ENCODE measurements around the gene PUS1.
"Not testable (repeated sequence)": the region's sequence is repeated elsewhere in the genome, so short reads cannot be mapped to it uniquely, and the experiment has no call there.

PUS1 gene

DNA sequence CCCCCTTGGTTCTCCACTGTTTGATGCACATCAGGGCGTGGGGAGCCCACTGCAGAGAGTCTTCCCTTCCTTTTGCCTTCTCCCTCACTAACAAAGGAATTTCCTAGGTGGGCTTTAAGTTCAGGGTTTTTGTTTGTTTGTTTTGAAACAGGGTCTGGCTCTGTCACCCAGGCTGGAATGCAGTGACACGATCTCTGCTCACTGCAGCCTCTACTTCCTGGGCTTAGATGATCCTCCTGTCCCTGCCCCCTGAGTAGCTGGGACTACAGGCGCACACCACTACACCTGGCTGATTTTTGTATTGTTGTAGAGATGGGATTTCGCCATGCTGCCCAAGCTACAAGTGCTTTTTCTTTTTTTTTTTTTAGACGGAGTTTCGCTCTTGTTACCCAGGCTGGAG is 54.5 kb downstream of the PUS1 start:
- H3K4me2 ChIP-seq (ENCODE audit: low read length) = no peak overlapping the region
- no peaks in the 10 kb centered on the region for H3K9me3 ChIP-seq (ENCODE audit: insufficient read depth, low read length)
- H2AFZ ChIP-seq (ENCODE audit: low read depth, low read length) = no peak overlapping the region
- TF ChIP-seq EZH2phosphoT487 (IDR thresholded peaks at IDR 0.05; ENCODE audit: low read depth) = no peak
- TF ChIP-seq, protein P1, sequence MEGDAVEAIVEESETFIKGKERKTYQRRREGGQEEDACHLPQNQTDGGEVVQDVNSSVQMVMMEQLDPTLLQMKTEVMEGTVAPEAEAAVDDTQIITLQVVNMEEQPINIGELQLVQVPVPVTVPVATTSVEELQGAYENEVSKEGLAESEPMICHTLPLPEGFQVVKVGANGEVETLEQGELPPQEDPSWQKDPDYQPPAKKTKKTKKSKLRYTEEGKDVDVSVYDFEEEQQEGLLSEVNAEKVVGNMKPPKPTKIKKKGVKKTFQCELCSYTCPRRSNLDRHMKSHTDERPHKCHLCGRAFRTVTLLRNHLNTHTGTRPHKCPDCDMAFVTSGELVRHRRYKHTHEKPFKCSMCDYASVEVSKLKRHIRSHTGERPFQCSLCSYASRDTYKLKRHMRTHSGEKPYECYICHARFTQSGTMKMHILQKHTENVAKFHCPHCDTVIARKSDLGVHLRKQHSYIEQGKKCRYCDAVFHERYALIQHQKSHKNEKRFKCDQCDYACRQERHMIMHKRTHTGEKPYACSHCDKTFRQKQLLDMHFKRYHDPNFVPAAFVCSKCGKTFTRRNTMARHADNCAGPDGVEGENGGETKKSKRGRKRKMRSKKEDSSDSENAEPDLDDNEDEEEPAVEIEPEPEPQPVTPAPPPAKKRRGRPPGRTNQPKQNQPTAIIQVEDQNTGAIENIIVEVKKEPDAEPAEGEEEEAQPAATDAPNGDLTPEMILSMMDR (IDR thresholded peaks at IDR 0.05; ENCODE audit: low read depth, low read length) = no peak
- H4K20me1 ChIP-seq (ENCODE audit: insufficient read depth, low read length) = no peaks in the 10 kb centered on the region
- H3K4me1 ChIP-seq (ENCODE audit: low read length) = no peaks in the 10 kb centered on the region
- no peak overlapping the region for H3K4me3 ChIP-seq (ENCODE audit: low read length)
- H3K79me2 ChIP-seq (ENCODE audit: low read length) = peaks cover 7% of the 10 kb centered on the region
- H3K27ac ChIP-seq (ENCODE audit: low read length) = no peak overlapping the region
- H3K36me3 ChIP-seq (replicated peaks; ENCODE audit: low read depth, low read length) = peaks cover 36% of the 10 kb centered on the region
- H3K9ac ChIP-seq (ENCODE audit: low read length) = no peak overlapping the region
- H3K27me3 ChIP-seq (ENCODE audit: low read depth, low read length) = no peaks in the 10 kb centered on the region

DNA sequence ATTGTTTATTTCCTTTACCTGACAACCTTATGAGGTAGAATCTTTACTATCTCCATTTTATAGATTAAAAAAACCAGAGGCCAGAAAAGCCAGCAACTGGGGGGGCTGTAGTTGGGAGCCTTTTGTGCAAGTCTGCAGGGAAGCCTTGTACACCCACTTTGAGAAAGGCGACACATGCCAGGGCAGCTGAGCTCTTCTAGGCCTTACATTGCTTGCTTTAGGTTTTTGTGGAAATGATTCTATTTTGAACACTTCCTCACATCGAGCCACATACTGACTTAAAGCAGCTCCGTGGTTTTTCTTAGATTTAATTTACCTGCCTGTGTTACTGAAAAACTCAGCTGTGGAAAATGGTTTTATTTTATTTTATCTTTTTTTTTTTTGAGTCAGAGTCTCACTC is 55.3 kb downstream of the PUS1 start:
- H3K9me3 ChIP-seq (ENCODE audit: insufficient read depth, low read length) = no peaks in the 10 kb centered on the region
- H3K4me1 ChIP-seq (ENCODE audit: low read length) = no peaks in the 10 kb centered on the region
- no peaks in the 10 kb centered on the region for H4K20me1 ChIP-seq (ENCODE audit: insufficient read depth, low read length)
- H3K4me3 ChIP-seq (ENCODE audit: low read length) = no peak overlapping the region
- H3K4me2 ChIP-seq (ENCODE audit: low read length) = no peak overlapping the region
- H3K27me3 ChIP-seq (ENCODE audit: low read depth, low read length) = no peaks in the 10 kb centered on the region
- H3K36me3 ChIP-seq (replicated peaks; ENCODE audit: low read depth, low read length) = peaks cover 40% of the 10 kb centered on the region
- H2AFZ ChIP-seq (ENCODE audit: low read depth, low read length) = no peak overlapping the region
- peaks cover 5% of the 10 kb centered on the region; the same call in 1 of the 2 replicates for H3K79me2 ChIP-seq (ENCODE audit: low read length)
- no peak for TF ChIP-seq EZH2phosphoT487 (IDR thresholded peaks at IDR 0.05; ENCODE audit: low read depth)
- no peak overlapping the region for H3K9ac ChIP-seq (ENCODE audit: low read length)
- H3K27ac ChIP-seq (ENCODE audit: low read length) = no peak overlapping the region

DNA sequence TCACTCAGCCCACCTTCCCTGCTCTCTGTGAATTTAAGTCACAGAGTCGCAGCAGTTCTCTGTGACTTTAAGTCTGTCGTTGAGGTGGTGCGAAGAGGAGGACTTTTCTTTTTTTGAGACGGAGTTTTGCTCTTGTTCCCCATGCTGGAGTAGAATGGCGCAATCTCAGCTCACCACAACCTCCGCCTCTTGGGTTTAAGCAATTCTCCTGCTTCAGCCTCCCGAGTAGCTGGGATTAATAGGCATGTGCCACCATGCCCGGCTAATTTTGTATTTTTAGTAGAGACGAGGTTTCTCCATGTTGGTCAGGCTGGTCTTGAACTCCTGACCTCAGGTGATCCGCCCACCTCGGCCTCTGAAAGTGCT is 56.4 kb downstream of the PUS1 start:
- H3K9me3 ChIP-seq (ENCODE audit: insufficient read depth, low read length); H2AFZ ChIP-seq (ENCODE audit: low read depth, low read length); H3K4me3 ChIP-seq (ENCODE audit: low read length); H3K79me2 ChIP-seq (ENCODE audit: low read length); H3K4me1 ChIP-seq (ENCODE audit: low read length); H3K27me3 ChIP-seq (ENCODE audit: low read depth, low read length); H4K20me1 ChIP-seq (ENCODE audit: insufficient read depth, low read length); H3K27ac ChIP-seq (ENCODE audit: low read length); H3K4me2 ChIP-seq (ENCODE audit: low read length); H3K9ac ChIP-seq (ENCODE audit: low read length): not testable (repeated sequence)
- peaks cover 45% of the 10 kb centered on the region for H3K36me3 ChIP-seq (replicated peaks; ENCODE audit: low read depth, low read length)

DNA sequence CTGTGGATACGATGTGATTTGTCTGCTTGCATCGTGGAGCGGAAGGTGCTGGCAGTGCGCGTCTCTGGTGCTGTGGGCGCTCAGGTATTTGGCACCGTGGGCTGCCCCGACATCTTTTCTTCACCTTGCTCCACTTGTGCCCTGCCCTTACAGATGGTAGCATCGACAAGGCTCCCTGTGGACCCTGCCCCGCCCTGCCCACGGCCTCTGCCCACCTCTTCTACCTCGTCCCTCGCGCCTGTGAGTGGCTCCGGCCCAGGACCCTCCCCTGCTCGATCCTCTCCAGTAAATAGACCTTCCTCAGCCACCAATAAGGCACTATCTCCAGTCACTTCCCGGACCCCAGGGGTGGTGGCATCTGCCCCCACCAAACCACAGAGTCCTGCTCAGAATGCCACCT is 57.3 kb downstream of the PUS1 start:
- Histone ChIP-seq H3K27me3 (ENCODE audit: low read depth, low read length) (no peaks in the 10 kb centered on the region), H3K27ac (ENCODE audit: low read length) (no peak overlapping the region), H3K36me3 (replicated peaks; ENCODE audit: low read depth, low read length) (peaks cover 45% of the 10 kb centered on the region), H3K4me1 (ENCODE audit: low read length) (no peaks in the 10 kb centered on the region), H3K9me3 (ENCODE audit: insufficient read depth, low read length) (no peaks in the 10 kb centered on the region), H4K20me1 (ENCODE audit: insufficient read depth, low read length) (no peaks in the 10 kb centered on the region), H3K9ac (ENCODE audit: low read length) (no peak overlapping the region), H3K4me2 (ENCODE audit: low read length) (no peak overlapping the region), H3K4me3 (ENCODE audit: low read length) (no peak overlapping the region), H2AFZ (ENCODE audit: low read depth, low read length) (no peak overlapping the region), H3K79me2 (ENCODE audit: low read length) (no peaks in the 10 kb centered on the region)
- no peak for TF ChIP-seq EZH2phosphoT487 (IDR thresholded peaks at IDR 0.05; ENCODE audit: low read depth)
- TF ChIP-seq, protein P1 (IDR thresholded peaks at IDR 0.05; ENCODE audit: low read depth, low read length) = no peak

DNA sequence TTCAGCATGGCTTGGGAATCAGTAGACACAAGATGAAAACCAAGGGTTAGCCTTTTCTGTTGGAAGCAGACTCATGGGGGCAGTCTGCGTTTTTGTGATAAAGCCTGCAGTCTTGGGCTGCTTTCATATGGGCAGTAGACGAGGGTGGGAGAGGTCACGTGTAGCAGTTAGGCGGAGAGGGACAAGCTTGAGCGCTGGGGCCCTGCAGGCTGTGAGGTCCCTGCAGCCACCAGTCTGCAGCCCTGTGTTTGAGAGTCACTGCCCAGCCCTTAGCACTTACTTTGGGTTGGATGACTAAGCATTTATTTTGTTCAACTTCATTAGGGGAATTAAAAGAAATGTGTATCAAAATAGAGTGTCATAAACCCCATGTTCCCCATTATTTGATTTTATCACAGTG is 57.8 kb downstream of the PUS1 start:
- no peak overlapping the region for H3K27ac ChIP-seq (ENCODE audit: low read length)
- H4K20me1 ChIP-seq (ENCODE audit: insufficient read depth, low read length) = no peaks in the 10 kb centered on the region
- no peaks in the 10 kb centered on the region for H3K4me1 ChIP-seq (ENCODE audit: low read length)
- H3K4me2 ChIP-seq (ENCODE audit: low read length) = no peak overlapping the region
- H3K36me3 ChIP-seq (replicated peaks; ENCODE audit: low read depth, low read length) = peaks cover 42% of the 10 kb centered on the region
- TF ChIP-seq, protein P1 (IDR thresholded peaks at IDR 0.05; ENCODE audit: low read depth, low read length) = no peak
- no peak for TF ChIP-seq EZH2phosphoT487 (IDR thresholded peaks at IDR 0.05; ENCODE audit: low read depth)
- H3K4me3 ChIP-seq (ENCODE audit: low read length) = no peak overlapping the region
- H3K27me3 ChIP-seq (ENCODE audit: low read depth, low read length) = no peaks in the 10 kb centered on the region
- H3K9ac ChIP-seq (ENCODE audit: low read length) = no peak overlapping the region
- H3K9me3 ChIP-seq (ENCODE audit: insufficient read depth, low read length) = no peaks in the 10 kb centered on the region
- no peaks in the 10 kb centered on the region for H3K79me2 ChIP-seq (ENCODE audit: low read length)
- H2AFZ ChIP-seq (ENCODE audit: low read depth, low read length) = no peak overlapping the region
